Fibroblast of lung (primary cell): ENCODE measurements around the gene COX6A1.

ENCODE experiments used
- EZH2 ChIP-seq: IDR thresholded peaks from 2 replicates; pipeline ENCODE4 v1.5.1; 2012; ENCODE audit warnings: low read length, control low read depth, mild to moderate bottlenecking; ENCODE audit errors: missing control alignments
- TF ChIP-seq, protein P1 (sequence below), 2 donors: IDR thresholded peaks in 1 of 2; conservative IDR thresholded peaks in 1 of 2; 1 replicate in 1 of 2; 2 replicates in 1 of 2; pipeline ENCODE4 v1.5.1; 2011 to 2012; ENCODE audit warnings: low read length in 2 of 2, control low read depth in 1 of 2, inconsistent platforms in 1 of 2, low read depth in 1 of 2, mild to moderate bottlenecking in 1 of 2

DNA sequence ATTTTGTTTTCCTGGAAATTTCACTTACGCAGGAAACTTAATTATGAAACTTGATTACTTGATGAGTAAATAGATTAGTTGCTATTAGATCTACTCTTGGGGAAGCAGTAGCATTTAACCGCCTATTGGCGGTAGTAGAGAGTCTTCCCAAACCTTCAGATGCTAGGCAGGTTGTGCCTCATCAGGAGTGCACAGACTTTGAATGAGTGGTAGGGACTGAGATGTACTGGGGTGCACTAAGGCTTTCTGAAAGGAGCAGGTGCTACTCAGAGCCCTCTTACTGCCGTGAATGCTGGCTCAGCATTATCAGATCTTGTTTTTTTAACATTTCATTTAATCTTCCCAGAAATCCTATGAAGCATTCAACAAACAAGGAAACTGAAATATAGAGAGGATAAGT, 16.1 kb downstream of the COX6A1 start:
- TF ChIP-seq, protein P1, sequence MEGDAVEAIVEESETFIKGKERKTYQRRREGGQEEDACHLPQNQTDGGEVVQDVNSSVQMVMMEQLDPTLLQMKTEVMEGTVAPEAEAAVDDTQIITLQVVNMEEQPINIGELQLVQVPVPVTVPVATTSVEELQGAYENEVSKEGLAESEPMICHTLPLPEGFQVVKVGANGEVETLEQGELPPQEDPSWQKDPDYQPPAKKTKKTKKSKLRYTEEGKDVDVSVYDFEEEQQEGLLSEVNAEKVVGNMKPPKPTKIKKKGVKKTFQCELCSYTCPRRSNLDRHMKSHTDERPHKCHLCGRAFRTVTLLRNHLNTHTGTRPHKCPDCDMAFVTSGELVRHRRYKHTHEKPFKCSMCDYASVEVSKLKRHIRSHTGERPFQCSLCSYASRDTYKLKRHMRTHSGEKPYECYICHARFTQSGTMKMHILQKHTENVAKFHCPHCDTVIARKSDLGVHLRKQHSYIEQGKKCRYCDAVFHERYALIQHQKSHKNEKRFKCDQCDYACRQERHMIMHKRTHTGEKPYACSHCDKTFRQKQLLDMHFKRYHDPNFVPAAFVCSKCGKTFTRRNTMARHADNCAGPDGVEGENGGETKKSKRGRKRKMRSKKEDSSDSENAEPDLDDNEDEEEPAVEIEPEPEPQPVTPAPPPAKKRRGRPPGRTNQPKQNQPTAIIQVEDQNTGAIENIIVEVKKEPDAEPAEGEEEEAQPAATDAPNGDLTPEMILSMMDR (conservative IDR thresholded peaks at IDR 0.05 in 1 of 2, IDR thresholded peaks at IDR 0.05 in 1 of 2; ENCODE audit: low read depth in 1 of 2, low read length in 2 of 2), result peak; percentile 43 to 74
- TF ChIP-seq EZH2, result no peak
